CD14-positive monocyte (primary cell): ENCODE results near the gene DEPDC5. TPM values are rescaled to one million over a fixed set of nuclear protein-coding genes. Genes with fewer than 3 reads are reported as not detected.

Experiments used
- DNase-seq, 3 donors: peaks; one replicate each; pipeline ENCODE4 v3.0.0-alpha.2; 2011 to 2022
- H2AFZ ChIP-seq: 2 replicates; pipeline ENCODE4 v1.6.0; 2012; ENCODE audit warnings: mild to moderate bottlenecking, low read depth, low read length, inconsistent platforms; ENCODE audit not compliant: insufficient read depth, poor library complexity, severe bottlenecking
- H3K27ac ChIP-seq, 2 donors: 1 replicate in 1 of 2; 2 replicates in 1 of 2; pipeline ENCODE4 v1.5.1; 2012 to 2013; ENCODE audit warnings: low read length in 2 of 2, control low read depth in 1 of 2, inconsistent platforms in 1 of 2, low read depth in 1 of 2, mild to moderate bottlenecking in 1 of 2
- H3K27me3 ChIP-seq, 2 donors: one replicate each; pipeline versions ENCODE4 v1.6.0 to v1.6.1; 2011 to 2013; ENCODE audit warnings: low read length in 2 of 2; ENCODE audit not compliant: control insufficient read depth in 2 of 2, insufficient read depth in 2 of 2
- H3K36me3 ChIP-seq, 2 donors: replicated peaks in 1 of 2; 1 replicate in 1 of 2; 2 replicates in 1 of 2; pipeline versions ENCODE4 v1.5.1 to v1.6.1; 2012 to 2013; ENCODE audit warnings: low read length in 2 of 2, control low read depth in 1 of 2, inconsistent platforms in 1 of 2, mild to moderate bottlenecking in 1 of 2; ENCODE audit not compliant: insufficient read depth in 2 of 2, control insufficient read depth in 1 of 2
- H3K4me1 ChIP-seq, 2 donors: 1 replicate in 1 of 2; 2 replicates in 1 of 2; pipeline versions ENCODE4 v1.5.1 to v1.6.1; 2012 to 2013; ENCODE audit warnings: low read length in 2 of 2, control low read depth in 1 of 2, inconsistent platforms in 1 of 2, mild to moderate bottlenecking in 1 of 2, moderate library complexity in 1 of 2; ENCODE audit not compliant: insufficient read depth in 2 of 2, control insufficient read depth in 1 of 2
- H3K4me2 ChIP-seq: replicated peaks from 2 replicates; pipeline ENCODE3; 2012; ENCODE audit warnings: low read length, moderate library complexity, mild to moderate bottlenecking; ENCODE audit not compliant: poor library complexity, severe bottlenecking; ENCODE audit errors: extremely low read depth
- H3K4me3 ChIP-seq, 3 experiments: fragments of 200-600 bp in 1 of 3; sonication (generic) in 1 of 3; replicated peaks in 1 of 3; 1 replicate in 2 of 3; 2 replicates in 1 of 3; pipeline ENCODE4 v1.5.1; 2011 to 2013; ENCODE audit warnings: low read length in 3 of 3, mild to moderate bottlenecking in 3 of 3, control low read depth in 2 of 3, low read depth in 2 of 3, inconsistent platforms in 1 of 3, moderate library complexity in 1 of 3
- H3K79me2 ChIP-seq: 2 replicates; pipeline ENCODE4 v1.6.0; 2012; ENCODE audit warnings: mild to moderate bottlenecking, control low read depth, inconsistent platforms, low read length, moderate library complexity; ENCODE audit not compliant: insufficient read depth
- H3K9ac ChIP-seq: 2 replicates; pipeline ENCODE4 v1.6.0; 2017; ENCODE audit warnings: low read length, mild to moderate bottlenecking; ENCODE audit not compliant: insufficient read depth, poor library complexity, severe bottlenecking
- H3K9me3 ChIP-seq, 2 donors: replicated peaks in 1 of 2; 1 replicate in 1 of 2; 2 replicates in 1 of 2; pipeline versions ENCODE4 v1.5.1 to v1.6.1; 2012 to 2013; ENCODE audit warnings: low read length in 2 of 2, control low read depth in 1 of 2; ENCODE audit not compliant: control insufficient read depth in 1 of 2, insufficient read depth in 1 of 2
- H4K20me1 ChIP-seq: 2 replicates; pipeline ENCODE4 v1.6.0; 2012; ENCODE audit warnings: mild to moderate bottlenecking, low read length, control low read depth, moderate library complexity; ENCODE audit not compliant: insufficient read depth
- H3K27ac Mint-ChIP-seq, 7 donors: one replicate each; pipeline ENCODE4 v1.8.0; 2020; ENCODE audit warnings: mild to moderate bottlenecking in 7 of 7, mixed read lengths in 7 of 7, moderate library complexity in 6 of 7, inconsistent platforms in 2 of 7
- H3K27me3 Mint-ChIP-seq, 3 donors: one replicate each; pipeline ENCODE4 v1.8.0; 2021 to 2022; ENCODE audit warnings: low read depth in 3 of 3, mild to moderate bottlenecking in 3 of 3, mixed read lengths in 3 of 3, moderate library complexity in 3 of 3, inconsistent platforms in 1 of 3
- H3K36me3 Mint-ChIP-seq, 2 donors: one replicate each; pipeline ENCODE4 v1.8.0; 2020; ENCODE audit warnings: mixed read lengths in 2 of 2, inconsistent platforms in 1 of 2, mild to moderate bottlenecking in 1 of 2
- H3K4me1 Mint-ChIP-seq: one replicate; pipeline ENCODE4 v1.8.0; 2020; ENCODE audit warnings: mild to moderate bottlenecking, mixed read lengths
- H3K4me3 Mint-ChIP-seq, 2 donors: one replicate each; pipeline ENCODE4 v1.8.0; 2020; ENCODE audit warnings: mild to moderate bottlenecking in 2 of 2, mixed read lengths in 2 of 2, moderate library complexity in 1 of 2
- H3K9me3 Mint-ChIP-seq, 7 donors: one replicate each; pipeline ENCODE4 v1.8.0; 2020 to 2022; ENCODE audit warnings: mixed read lengths in 7 of 7, mild to moderate bottlenecking in 6 of 7, moderate library complexity in 6 of 7, inconsistent platforms in 2 of 7
- CTCF ChIP-seq: fragments of 200-600 bp; IDR thresholded peaks from one replicate; pipeline ENCODE4 v1.8.0; 2022; ENCODE audit warnings: antibody characterized with exemption, mild to moderate bottlenecking
- WGBS: methylation state at CpG from one replicate; pipeline ENCODE4 v1.1.5; 2013; ENCODE audit warnings: missing lambda C conversion rate; ENCODE audit not compliant: insufficient coverage; 5-methylcytosine and 5-hydroxymethylcytosine counted together
- intact Hi-C, 2 donors: fragments of 100-400 bp; cut with micrococcal nuclease; formaldehyde crosslinking; loops; one replicate each; pipeline versions ENCODE4 v1.15.0 to v1.15.1; 2023
- polyA plus RNA-seq, 3 donors: library from polyadenylated mRNA; depleted of rRNA in 1 of 3; unstranded in 2 of 3; stranded (reverse) in 1 of 3; fragments of 300-500 nt in 2 of 3; fragments of >200 nt in 1 of 3; fragmentation: Illumina TruSeq in 2 of 3; gene quantifications; 1 replicate in 2 of 3; 2 replicates in 1 of 3; pipeline ENCODE4 v1.2.3, GENCODE V29; 2012 to 2021

Gene DEPDC5
- polyA plus RNA-seq, 3 donors, result 2.2 to 19.5 (median 4.1) TPM

DNA sequence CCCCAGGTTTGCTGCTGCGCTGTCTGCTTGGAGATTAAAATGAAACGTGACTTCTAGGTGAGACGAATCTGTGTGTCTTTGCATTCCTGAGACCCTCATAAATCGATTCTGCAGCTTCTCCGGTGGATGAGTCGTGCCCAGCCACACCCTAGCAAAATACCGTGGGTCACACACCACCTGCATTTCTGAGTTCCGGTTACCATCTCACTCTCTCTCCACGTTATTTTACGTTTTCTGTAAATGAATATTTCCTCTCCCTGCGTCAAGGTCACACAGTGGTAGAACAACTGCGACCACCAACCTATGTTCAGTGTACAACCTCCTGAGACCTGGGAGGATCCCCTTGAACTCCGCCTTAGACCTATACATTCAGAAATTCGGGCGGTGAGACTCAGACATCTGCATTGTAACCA, 191.6 kb downstream of the DEPDC5 start:
- H2AFZ ChIP-seq, result peak overlapping the region; percentile 77
- H4K20me1 ChIP-seq, result peaks cover 55% of the 10 kb centered on the region
- 0% methylated on average over 12 of the region's 15 CpGs for WGBS
- Mint-ChIP-seq H3K9me3 (no peaks in the 10 kb centered on the region), H3K36me3 (peaks cover 19 to 26% of the 10 kb centered on the region in 2 donors), H3K4me3 (no peak overlapping the region), H3K4me1 (peaks cover 34% of the 10 kb centered on the region), H3K27me3 (peaks cover 0 to 1% (median 0%) of the 10 kb centered on the region in 3 donors), H3K27ac (no peak overlapping the region)
- peak overlapping the region; percentile 99 for H3K4me2 ChIP-seq
- H3K36me3 ChIP-seq, result peaks cover 16 to 31% of the 10 kb centered on the region in 2 donors
- H3K27ac ChIP-seq, result peak overlapping the region; percentile 42 to 85
- no peaks in the 10 kb centered on the region for H3K9me3 ChIP-seq
- peak overlapping the region; percentile 78 for H3K9ac ChIP-seq
- intact Hi-C loops, result loop anchor here (10.0 kb wide), 3 partner anchors 191 to 311 kb away; partner anchors contain the start of genes PISD (in 2 of the 2), DEPDC5 (in 1 of the 2) and PRR14L (in 1 of the 2)
- H3K27me3 ChIP-seq, result no peaks in the 10 kb centered on the region
- peaks cover 59% of the 10 kb centered on the region for H3K79me2 ChIP-seq
- no peak for TF ChIP-seq CTCF
- H3K4me1 ChIP-seq, result peaks cover 40 to 49% of the 10 kb centered on the region in 2 donors
- no peak for DNase-seq
- H3K4me3 ChIP-seq, result peak overlapping the region; percentile 79 to 99 (median 96)

DNA sequence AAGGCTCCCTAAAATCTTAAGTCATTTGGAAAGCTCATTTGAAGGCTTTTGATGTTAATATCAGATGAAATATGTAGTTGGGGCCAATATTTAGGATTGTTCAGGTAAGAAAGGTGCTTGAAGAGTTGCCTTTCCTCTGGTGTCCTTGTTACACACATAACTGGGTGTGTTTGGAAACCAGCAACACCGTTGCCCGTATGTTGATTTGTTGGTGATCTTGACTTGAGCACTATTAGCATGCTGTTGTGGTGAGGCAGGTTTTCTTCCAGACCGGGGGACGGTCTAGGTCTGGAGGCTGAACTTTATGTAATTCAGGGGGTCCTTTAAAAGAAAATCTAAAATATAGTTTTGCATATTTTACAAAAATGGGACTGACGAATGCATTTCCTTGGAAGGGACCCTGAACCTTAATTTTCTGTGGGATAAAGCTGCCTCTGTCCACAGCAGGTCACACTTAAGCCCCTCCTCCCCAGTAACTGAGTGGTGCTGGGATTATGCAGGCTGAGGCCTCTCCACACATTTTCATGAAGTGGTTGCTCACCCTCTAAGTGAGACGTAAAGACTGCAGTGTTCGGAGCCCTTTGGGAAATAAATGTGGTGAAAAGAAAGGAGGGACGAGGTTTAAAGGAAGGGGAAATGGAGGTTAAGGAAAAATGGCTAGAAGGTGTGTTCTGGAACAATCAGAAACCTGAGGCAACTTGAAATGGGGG, 192.3 kb downstream of the DEPDC5 start:
- Mint-ChIP-seq H3K9me3 (no peaks in the 10 kb centered on the region), H3K4me1 (peaks cover 40% of the 10 kb centered on the region), H3K27ac (no peak overlapping the region), H3K27me3 (peaks cover 0 to 1% (median 0%) of the 10 kb centered on the region in 3 donors), H3K36me3 (peaks cover 21 to 33% of the 10 kb centered on the region in 2 donors), H3K4me3 (no peak overlapping the region)
- no peak overlapping the region for H2AFZ ChIP-seq
- H3K4me3 ChIP-seq, result peak overlapping the region; percentile 79 to 99 (median 96)
- H3K9me3 ChIP-seq, result no peaks in the 10 kb centered on the region
- peaks cover 66% of the 10 kb centered on the region for H3K79me2 ChIP-seq
- TF ChIP-seq CTCF, result no peak
- H3K27me3 ChIP-seq, result no peaks in the 10 kb centered on the region
- peaks cover 18 to 38% of the 10 kb centered on the region in 2 donors for H3K36me3 ChIP-seq
- peaks cover 40 to 50% of the 10 kb centered on the region in 2 donors for H3K4me1 ChIP-seq
- peak overlapping the region; percentile 99 for H3K4me2 ChIP-seq
- intact Hi-C loops, result loop anchor here (1.0 to 10.0 kb wide), 5 partner anchors 25 to 311 kb away; partner anchors contain the start of genes PISD (in 2 of the 2), DEPDC5 (in 1 of the 2) and PRR14L (in 1 of the 2)
- 16% methylated on average over 5 of the region's 8 CpGs for WGBS
- H3K27ac ChIP-seq, result peak overlapping the region in 1 of 2 donors; percentile 85
- DNase-seq, result no peak
- peaks cover 62% of the 10 kb centered on the region for H4K20me1 ChIP-seq
- peak overlapping the region; percentile 78 for H3K9ac ChIP-seq
